Stomach (tissue), 19 donors: ENCODE results near the gene OR5M11. TPM values are rescaled to one million over a fixed set of nuclear protein-coding genes. Genes with fewer than 3 reads are reported as not detected.
"Not testable (repeated sequence)": the region's sequence is repeated elsewhere in the genome, so short reads cannot be mapped to it uniquely, and the experiment has no call there.

Experiments
- DNase-seq, 2 donors: peaks; one replicate each; pipeline versions ENCODE4 v3.0.0 to v3.0.0-alpha.2; 2013 to 2019
- H3K27ac ChIP-seq, 5 donors: fragments of 200-600 bp in 4 of 5; sonication (generic) in 4 of 5; one replicate each; pipeline ENCODE4 v1.5.1; 2013 to 2019; ENCODE audit warnings: mild to moderate bottlenecking in 1 of 5, moderate library complexity in 1 of 5
- H3K27me3 ChIP-seq, 3 donors: fragments of 200-600 bp; sonication (generic); one replicate each; pipeline ENCODE4 v1.5.1; 2017 to 2019; ENCODE audit warnings: mixed run types in 1 of 3
- H3K36me3 ChIP-seq, 4 donors: fragments of 200-600 bp; sonication (generic); 1 replicate in 3 of 4; 2 replicates in 1 of 4; pipeline ENCODE4 v1.5.1; 2016 to 2019
- H3K4me1 ChIP-seq, 4 donors: fragments of 200-600 bp; sonication (generic); one replicate each; pipeline ENCODE4 v1.5.1; 2016 to 2019
- H3K4me3 ChIP-seq, 4 donors: fragments of 200-600 bp; sonication (generic) in 3 of 4; one replicate each; pipeline ENCODE4 v1.5.1; 2016 to 2019; ENCODE audit warnings: mild to moderate bottlenecking in 1 of 4
- H3K9me3 ChIP-seq, 4 donors: fragments of 200-600 bp; sonication (generic); one replicate each; pipeline ENCODE4 v1.5.1; 2016 to 2019
- CTCF ChIP-seq, 7 experiments: fragments of 450-650 bp in 4 of 7; fragments of 200-600 bp in 3 of 7; sonication (generic) in 3 of 7; IDR thresholded peaks; one replicate each; pipeline ENCODE4 v1.5.1; 2016 to 2019; ENCODE audit warnings: antibody characterized with exemption in 7 of 7, control low read depth in 2 of 7, mild to moderate bottlenecking in 1 of 7
- EP300 ChIP-seq: sonication (generic); formaldehyde crosslinking; IDR thresholded peaks from one replicate; pipeline ENCODE4 v1.6.1; 2017; ENCODE audit warnings: antibody characterized with exemption
- POLR2A ChIP-seq, 4 donors: fragments of 450-650 bp; IDR thresholded peaks; one replicate each; pipeline ENCODE4 v1.6.1; 2016; ENCODE audit warnings: antibody characterized with exemption in 4 of 4, control low read depth in 2 of 4, mild to moderate bottlenecking in 1 of 4, moderate library complexity in 1 of 4
- POLR2AphosphoS5 ChIP-seq, 3 donors: sonication (generic); formaldehyde crosslinking; IDR thresholded peaks; one replicate each; pipeline ENCODE4 v1.6.1; 2016; ENCODE audit warnings: antibody characterized with exemption in 3 of 3
- WGBS, 5 donors: extraction: QIAGEN DNeasy Blood & Tissue Kit in 3 of 5; methylation state at CpG; one replicate each; pipeline versions ENCODE4 v1.1.5 to v1.1.7; 2013 to 2018; 5-methylcytosine and 5-hydroxymethylcytosine counted together
- intact Hi-C: fragments of 100-400 bp; cut with DNase I; formaldehyde crosslinking; loops from one replicate; pipeline ENCODE4 v1.15.1; 2023; ENCODE audit warnings: low total_unique reads
- long read RNA-seq, 10 donors: transcript quantifications; one replicate each; lab custom pipeline, GENCODE V29; 2026
- polyA plus RNA-seq, 3 donors: library from polyadenylated mRNA; stranded (reverse); fragments of 200-250 nt; gene quantifications; one replicate each; pipeline ENCODE4 v1.2.3, GENCODE V29; 2013
- total RNA-seq, 5 donors: library from RNA; depleted of rRNA; stranded (reverse); fragments of >200 nt; gene quantifications; one replicate each; pipeline versions ENCODE4 v1.1.0 to v1.2.3, GENCODE V29; 2014 to 2016
- donor health status: healthy with polysubstance abuse.
- donor health status: Bipolar disorder and iron deficiency.
- donor health status: healthy.

OR5M11 gene
- total RNA-seq (not detected), polyA plus RNA-seq (not detected)
- long read RNA-seq, donor 1, result 0 reads
- long read RNA-seq, donor 2, result 0 reads
- long read RNA-seq, donor 3, result 0 reads
- long read RNA-seq, donor 4, result 0 reads
- long read RNA-seq, donor 5, result 0 reads
- long read RNA-seq, donor 6, result 0 reads
- long read RNA-seq, donor 7, result 0 reads
- long read RNA-seq, donor 8, result 0 reads
- long read RNA-seq, donor 9, result 0 reads
- long read RNA-seq, donor 10, result 0 reads

DNA sequence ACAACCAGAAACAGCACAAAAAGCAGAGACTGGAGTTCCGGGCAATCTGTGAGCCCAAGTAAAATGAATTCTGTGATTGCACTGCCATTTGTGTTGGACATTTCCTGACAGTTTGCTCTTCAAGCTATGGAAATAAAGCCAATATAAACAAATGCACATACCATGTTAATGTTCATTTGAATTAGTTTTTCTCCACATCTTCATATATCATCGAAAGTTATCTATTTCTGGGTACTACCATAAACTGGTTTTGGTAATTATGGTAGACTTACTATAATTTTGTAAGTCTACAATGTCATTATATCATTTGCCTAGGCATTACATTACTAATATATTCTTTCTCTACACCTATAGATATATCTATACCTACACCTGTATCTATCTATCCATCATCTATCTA is at the start of gene OR5M11:
OR5M11 (minus strand) TSS at position 101 of the 400 bp plus-strand sequence; CDS start at position 101, 0 bp downstream.
- TF ChIP-seq EP300, result no peak
- intact Hi-C loops, result no loop called here
- WGBS, 5 donors, result 65 to 90% (median 89%) methylated on average over 2 of the region's 2 CpGs
- Histone ChIP-seq H3K27ac (no peak within 1 kb of the TSS), H3K4me3 (no peak within 1 kb of the TSS), H3K27me3 (no peaks in the 10 kb centered on the region), H3K4me1 (no peaks in the 10 kb centered on the region), H3K36me3 (no peaks in the 10 kb centered on the region), H3K9me3 (peaks cover 0 to 15% (median 3%) of the 10 kb centered on the region in 4 donors)
- no peak for DNase-seq

GRCh38 chr11:56592088-56592717 is 49.1 kb upstream of the OR5M11 start:
- H3K4me3 ChIP-seq, DNase-seq, H3K27me3 ChIP-seq, H3K4me1 ChIP-seq, H3K36me3 ChIP-seq, H3K27ac ChIP-seq, intact Hi-C loops: not testable (repeated sequence)
- peaks cover 0 to 29% (median 9%) of the 10 kb centered on the region in 4 donors for H3K9me3 ChIP-seq
- 85 to 98% (median 92%) methylated on average over 20 of the region's 20 CpGs for WGBS, 5 donors

GRCh38 chr11:56577621-56578020 is 34.6 kb upstream of the OR5M11 start, which contains the start of gene OR5M10:
OR5M10 (minus strand) TSS chr11:56577721; CDS start chr11:56577721, 0 bp downstream.
- H3K36me3 ChIP-seq, result no peaks in the 10 kb centered on the region
- 41 to 56% (median 41%) methylated on average over 3 of the region's 3 CpGs for WGBS, 5 donors
- H3K4me3 ChIP-seq, result no peak within 1 kb of the TSS
- no peak within 1 kb of the TSS for H3K27ac ChIP-seq
- intact Hi-C loops, result no loop called here
- H3K4me1 ChIP-seq, result no peaks in the 10 kb centered on the region
- no peaks in the 10 kb centered on the region for H3K27me3 ChIP-seq
- H3K9me3 ChIP-seq, result peaks cover 0 to 8% (median 0%) of the 10 kb centered on the region in 4 donors
- no peak for DNase-seq
- no peak for TF ChIP-seq CTCF (IDR thresholded peaks at IDR 0.05)
- TF ChIP-seq POLR2AphosphoS5 (IDR thresholded peaks at IDR 0.05), result no peak
- TF ChIP-seq EP300, result no peak
- no peak for TF ChIP-seq POLR2A (IDR thresholded peaks at IDR 0.05)

- no peak for DNase-seq
- no peak overlapping the region for H3K27ac ChIP-seq
- 53 to 68% (median 65%) methylated on average over 6 of the region's 6 CpGs for WGBS, 5 donors
- TF ChIP-seq CTCF (IDR thresholded peaks at IDR 0.05), result no peak
- no peak for TF ChIP-seq EP300
- TF ChIP-seq POLR2AphosphoS5 (IDR thresholded peaks at IDR 0.05), result no peak
- TF ChIP-seq POLR2A (IDR thresholded peaks at IDR 0.05), result no peak
- intact Hi-C loops, result no loop called here
- H3K4me3 ChIP-seq, result no peak overlapping the region
- H3K9me3 ChIP-seq, result peaks cover 0 to 9% (median 7%) of the 10 kb centered on the region in 4 donors
- H3K4me1 ChIP-seq, result no peaks in the 10 kb centered on the region
- H3K27me3 ChIP-seq, result no peaks in the 10 kb centered on the region
- H3K36me3 ChIP-seq, result no peaks in the 10 kb centered on the region
These were observed 15.5 kb upstream of the OR5M11 start for GRCh38 chr11:56558574-56558973.

DNA sequence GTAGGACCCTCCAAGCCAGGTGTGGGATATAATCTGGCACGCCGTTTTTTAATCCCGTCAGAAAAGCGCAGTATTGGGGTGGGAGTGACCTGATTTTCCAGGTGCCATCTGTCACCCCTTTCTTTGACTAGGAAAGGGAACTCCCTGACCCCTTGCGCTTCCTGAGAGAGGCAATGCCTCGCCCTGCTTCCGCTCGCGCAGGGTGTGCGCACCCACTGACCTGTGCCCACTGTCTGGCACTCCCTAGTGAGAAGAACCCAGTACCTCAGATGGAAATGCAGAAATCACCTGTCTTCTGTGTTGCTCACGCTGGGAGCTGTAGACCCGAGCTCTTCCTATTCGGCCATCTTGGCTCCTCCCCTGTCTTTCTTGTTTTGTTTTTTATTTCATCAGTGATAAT is 11.6 kb upstream of the OR5M11 start:
- intact Hi-C loops, result not testable (repeated sequence)

DNA sequence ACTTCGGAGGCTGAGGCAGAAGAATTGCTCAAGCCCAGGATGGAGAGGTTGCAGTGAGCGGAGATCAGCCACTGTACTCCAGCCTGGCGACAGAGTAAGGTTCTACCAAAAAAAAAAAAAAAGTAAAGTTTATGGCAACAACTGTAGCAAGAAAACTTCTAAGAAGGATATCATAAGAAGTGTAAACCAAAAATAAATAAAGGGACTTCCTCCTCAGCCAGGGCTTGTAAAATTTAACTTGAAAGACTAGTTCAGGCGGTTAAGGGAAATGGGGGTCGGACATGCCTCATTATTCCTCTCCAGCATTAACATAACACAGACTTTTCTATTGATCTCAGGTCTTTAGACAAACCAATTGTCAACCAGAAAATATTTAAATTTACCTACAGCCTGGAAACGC is 2.5 kb upstream of the OR5M11 start:
- 65 to 76% (median 69%) methylated on average over 6 of the region's 6 CpGs for WGBS, 5 donors
- no peak overlapping the region for H3K27ac ChIP-seq

More for the DNA sequence above, 11.6 kb upstream of the OR5M11 start:
- 77 to 89% (median 84%) methylated on average over 10 to 13 of the region's 13 CpGs for WGBS, 5 donors
- not testable (repeated sequence) for H3K4me1 ChIP-seq, H3K27ac ChIP-seq, H3K9me3 ChIP-seq, H3K27me3 ChIP-seq, H3K36me3 ChIP-seq, DNase-seq, H3K4me3 ChIP-seq

More for the DNA sequence above, 2.5 kb upstream of the OR5M11 start:
- intact Hi-C loops, result no loop called here
- DNase-seq, result peak in 1 of 2 donors; percentile 6
- Histone ChIP-seq H3K27me3 (no peaks in the 10 kb centered on the region), H3K9me3 (peaks cover 0 to 11% (median 3%) of the 10 kb centered on the region in 4 donors), H3K36me3 (no peaks in the 10 kb centered on the region), H3K4me3 (no peak overlapping the region), H3K4me1 (no peaks in the 10 kb centered on the region)
- TF ChIP-seq POLR2A (IDR thresholded peaks at IDR 0.05) (no peak), CTCF (IDR thresholded peaks at IDR 0.05) (no peak), EP300 (no peak), POLR2AphosphoS5 (IDR thresholded peaks at IDR 0.05) (no peak)
